ENCODE results near the gene RBBP8NL.

DNA sequence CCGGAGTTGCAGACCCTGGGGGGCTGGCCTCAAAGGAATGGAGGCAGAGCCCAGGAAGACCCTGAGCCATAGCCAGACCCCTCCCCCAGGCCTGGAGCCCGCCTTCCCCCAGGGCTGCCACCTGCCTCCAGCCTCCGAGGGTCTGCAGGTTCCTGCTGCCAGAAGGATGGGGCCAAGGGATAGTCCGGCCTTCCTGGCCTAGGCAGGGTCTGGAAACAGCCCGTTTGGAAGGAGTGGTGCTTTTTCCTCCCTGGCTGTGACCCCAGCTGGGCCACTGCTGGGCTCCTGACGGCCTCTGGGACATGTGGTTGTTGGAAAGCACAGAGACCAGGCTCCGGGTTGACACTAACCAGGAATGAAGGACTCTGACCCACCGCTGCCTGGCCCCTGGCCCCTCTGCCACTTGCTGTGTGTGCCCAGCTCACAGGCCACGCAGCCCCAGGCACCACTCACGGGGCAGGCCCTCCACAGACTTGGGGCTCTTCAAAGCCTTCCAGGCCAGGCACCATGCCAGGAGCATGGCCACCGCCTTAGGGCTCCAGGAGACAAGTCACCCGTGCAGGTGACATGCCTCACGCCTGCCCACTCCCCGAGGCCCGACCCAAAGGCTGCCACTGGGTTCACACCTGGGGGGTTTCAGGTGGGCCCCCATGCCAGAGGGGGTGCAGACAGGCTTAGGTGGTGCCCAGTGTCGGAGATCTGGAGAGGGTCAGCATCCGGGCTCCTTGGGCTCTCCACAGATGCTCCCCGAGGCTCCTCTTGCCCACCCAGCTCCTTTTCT, 56.3 kb downstream of the RBBP8NL start:
- TF ChIP-seq POLR2AphosphoS5 (IDR thresholded peaks at IDR 0.05; ENCODE audit: low read depth, low read length) (no peak), POLR2A (IDR thresholded peaks at IDR 0.05; ENCODE audit: low read depth, low read length) (no peak), TAF1 (IDR thresholded peaks at IDR 0.05; ENCODE audit: borderline replicate concordance, low read depth, low read length) (no peak)

Measured in GM12892 (cell line).